Epidermal melanocyte (primary cell): ENCODE data around the gene TRMO.

Source experiments
- DNase-seq: peaks from one replicate; pipeline ENCODE4 v3.0.0; 2011; ENCODE audit warnings: low spot score; ENCODE audit not compliant: insufficient read length

Gene TRMO

DNA sequence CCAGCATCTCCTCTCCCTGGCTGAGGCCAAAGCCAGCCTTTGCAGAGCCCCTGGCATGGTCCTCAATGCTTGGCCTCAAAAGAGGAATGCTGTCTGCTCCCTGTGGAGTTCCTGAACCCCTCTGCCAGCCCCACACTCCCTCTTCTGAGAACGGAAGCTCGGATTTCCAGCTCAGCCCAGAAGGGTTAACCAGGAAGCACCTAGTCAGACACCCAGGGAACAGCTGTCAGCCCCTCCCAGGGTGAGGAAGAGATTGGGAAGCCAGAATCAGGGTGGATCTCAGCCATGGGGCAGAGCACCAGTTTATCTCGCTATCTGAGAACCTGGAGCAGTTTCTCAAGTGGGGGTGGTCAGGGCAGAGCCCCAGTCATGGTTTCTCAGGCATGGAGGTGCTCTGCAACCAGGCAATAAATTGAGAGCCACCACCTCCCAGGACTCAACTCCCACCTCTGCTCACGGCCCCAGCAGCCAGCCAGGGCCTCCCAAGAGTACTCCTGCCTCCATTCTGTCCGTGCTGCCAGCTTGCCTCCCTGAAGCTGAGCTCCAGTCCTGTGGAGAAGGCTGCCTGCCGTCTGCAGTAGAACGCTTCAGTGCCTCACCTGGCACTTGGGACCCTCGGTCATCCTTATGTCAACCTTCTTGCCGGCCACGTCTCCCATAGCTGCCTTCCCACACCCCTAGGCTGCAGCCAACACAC, 61.7 kb downstream of the TRMO start:
- no peak for DNase-seq

DNA sequence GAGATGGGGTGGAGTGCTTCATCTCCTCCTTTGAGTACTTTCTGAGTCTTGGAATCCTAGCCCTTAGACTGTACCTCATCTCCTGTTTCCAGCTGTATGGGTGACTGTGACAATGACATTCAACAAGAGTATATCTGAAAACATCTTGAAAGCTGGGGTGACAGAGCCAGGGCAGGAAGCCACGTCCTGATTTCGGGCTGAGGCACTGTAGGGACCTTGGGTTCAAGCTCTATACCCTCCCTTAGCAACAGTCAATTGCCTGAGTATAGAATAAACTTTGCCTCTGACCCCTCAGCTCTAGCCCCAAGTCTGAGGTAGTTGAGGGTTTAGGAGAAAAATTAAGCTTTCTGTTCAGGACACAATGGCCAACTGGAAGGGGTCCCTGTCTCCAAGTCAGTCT, 63.0 kb downstream of the TRMO start:
- no peak for DNase-seq

DNA sequence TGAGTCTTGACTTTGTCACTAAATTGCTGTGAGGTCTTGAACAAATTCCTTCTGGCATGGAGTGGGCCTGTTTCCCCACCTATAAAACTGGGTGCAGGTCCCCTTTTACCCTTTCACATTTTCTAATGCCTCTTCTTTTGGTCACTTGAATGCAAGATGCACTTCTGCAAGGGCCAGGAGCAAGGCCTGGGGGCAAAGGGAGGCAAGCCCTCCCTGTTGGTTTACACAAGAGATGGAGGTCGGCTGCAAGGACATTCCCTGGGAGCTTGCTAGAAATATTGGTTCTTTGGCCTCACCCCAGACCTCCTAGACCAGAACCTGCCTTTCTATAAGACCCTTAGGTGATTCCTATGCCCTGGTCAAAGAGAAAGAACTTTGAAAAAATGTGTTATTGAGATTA, 63.5 kb downstream of the TRMO start:
- DNase-seq: no peak

DNA sequence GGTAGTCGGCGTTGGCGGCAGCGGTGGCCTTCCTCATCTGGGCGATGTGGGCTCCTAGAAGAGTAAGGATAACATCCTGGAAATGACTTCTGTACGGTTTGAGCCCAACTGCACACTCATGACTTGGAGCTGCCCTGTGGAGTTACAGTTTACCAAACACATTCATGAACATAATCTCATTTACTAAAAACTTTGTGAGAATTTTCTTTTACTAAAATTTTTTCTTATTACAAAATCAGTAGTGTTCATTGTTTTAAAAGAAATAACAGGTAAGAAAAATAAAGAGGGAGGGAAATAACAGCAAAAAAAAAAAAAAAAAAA, 63.9 kb downstream of the TRMO start:
- DNase-seq: no peak

DNA sequence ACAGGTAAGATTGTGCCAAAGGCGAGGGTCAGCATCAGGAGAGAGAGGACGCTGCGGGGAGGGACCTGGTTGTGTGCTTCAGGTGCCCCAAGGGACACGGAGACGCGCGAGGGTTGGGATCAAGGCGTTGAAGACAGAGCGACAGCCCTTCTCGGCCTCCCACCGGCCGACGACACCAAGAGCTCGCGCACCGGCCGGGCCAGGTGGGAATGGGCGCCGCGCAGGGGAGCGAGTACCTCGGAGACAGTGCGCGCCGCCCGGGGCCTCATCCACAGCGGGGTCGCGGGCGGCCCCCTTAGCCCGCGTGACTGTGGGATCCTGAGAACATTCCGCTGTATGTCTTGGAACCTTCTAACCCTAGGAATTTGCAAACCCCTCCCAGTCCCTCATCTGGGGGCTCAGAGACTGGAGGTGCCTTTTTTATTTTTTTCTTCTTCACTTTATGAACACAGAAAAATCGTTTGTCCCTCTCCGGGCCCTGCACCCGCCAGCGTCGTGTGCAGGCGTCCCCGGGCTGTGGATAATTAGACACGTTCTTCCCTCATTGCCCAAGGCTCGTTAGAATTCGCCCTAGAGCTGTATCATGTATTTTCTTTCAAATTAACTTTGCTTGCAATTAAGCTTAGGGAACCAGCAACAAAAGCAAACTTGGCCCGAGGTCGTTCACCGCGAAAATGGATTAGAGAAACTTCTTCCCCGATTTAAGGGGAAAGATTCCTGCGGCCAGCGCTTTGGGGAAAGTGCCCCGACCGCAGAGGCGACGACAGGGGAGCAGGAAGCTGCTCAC, 64.5 kb downstream of the TRMO start:
- DNase-seq: no peak

DNA sequence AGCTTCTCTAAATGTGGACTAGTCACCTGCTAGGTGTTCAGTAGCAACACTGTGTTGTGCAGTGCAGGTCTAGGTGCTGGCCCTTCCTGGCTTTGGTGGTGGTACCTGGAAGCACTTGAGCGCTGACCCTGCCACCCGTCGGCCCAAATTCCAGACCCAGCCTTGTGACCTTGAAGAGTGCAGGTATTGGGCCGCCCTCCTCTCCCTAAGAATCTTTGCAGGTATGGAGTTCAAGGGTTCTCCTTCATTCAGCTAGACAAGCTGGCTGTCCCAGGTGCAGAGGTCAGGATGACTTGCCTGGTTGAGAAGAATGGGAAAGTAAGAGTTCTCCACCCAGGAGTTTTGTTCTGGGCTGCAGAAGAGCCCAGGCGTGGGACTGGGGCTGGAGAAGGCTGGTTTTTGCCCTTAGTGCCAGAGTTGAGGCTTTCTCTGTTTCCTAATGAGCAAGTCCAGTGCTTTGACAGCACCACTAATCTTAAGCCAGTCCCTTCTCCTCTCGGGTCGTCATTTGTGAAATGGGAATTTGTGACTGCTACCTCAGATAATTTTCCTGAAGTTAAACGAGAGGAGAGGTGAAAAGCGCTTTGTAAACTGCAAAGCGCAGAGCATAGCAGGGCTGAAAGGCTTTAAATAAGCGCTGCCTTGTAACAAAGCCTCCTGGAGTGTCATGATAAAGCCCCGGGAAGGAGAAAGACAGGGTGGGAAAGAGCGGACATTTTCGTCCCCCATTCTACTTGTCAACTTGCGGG, 65.3 kb downstream of the TRMO start:
- no peak for DNase-seq

DNA sequence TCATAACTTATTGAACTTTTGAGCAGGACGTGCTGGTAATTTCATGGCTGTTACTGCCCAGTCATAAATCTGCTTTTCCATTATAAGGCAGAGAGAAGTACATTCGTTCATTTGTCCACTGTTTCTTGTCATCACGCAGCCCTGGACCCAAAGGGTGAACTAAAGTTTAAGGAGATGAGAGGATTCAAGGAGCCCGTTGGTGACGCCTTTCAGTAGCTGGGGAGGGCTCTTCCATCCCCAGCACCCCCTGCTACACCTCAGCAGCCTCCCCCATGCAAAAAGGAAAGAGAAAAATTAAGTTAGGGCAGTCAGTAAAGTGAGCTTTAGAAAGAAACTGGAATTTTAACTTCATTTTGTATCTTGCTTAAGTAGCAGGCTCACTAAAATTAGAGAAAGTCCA, 66.4 kb downstream of the TRMO start:
- no peak for DNase-seq

DNA sequence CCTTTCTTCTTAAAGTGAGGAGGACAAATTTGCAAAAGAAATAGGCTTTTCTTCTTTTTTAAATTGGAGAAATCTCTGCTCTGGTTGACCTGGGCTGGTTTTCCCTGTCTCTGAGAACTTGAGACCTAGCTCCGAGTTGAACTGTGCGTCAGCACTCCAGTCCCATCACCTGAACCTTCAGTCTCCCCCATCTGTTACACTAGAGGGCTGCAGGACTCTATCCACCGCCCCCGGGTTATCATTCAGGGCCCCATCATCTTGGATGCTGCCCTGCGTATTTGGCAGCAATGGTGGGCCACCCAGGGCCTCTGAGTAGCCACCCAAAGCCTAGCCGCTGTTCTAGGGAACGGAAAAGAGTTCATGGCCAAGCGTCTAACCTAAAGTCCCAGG, 66.8 kb downstream of the TRMO start:
- no peak for DNase-seq

DNA sequence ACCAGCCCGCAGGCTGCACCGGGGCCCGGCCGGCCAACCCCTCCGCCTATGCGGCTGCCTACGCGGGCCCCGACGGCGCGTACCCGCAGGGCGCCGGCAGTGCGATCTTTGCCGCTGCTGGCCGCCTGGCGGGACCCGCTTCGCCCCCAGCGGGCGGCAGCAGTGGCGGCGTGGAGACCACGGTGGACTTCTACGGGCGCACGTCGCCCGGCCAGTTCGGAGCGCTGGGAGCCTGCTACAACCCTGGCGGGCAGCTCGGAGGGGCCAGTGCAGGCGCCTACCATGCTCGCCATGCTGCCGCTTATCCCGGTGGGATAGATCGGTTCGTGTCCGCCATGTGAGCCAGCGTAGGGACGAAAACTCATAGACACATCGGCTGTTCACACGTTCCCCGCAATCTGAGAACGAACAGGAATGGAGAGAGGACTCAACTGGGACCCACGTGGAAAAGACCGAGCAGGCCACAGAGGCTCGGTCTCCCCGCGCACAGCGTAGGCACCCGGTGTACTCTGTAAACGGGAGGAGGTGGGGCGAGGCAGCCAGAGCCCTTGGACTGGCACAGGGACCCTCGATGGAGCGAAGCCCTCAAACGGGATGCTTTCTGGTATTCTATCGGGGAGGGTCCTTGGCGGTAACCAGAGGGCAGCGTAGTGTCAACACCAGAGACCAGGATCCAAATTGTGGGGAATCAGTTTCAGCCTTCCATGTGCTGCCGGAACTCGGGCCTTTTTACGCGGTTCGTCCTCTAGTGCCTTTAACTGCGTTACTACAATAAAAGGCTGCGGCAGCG, 67.4 kb downstream of the TRMO start:
- DNase-seq: no peak
